ENCODE measurements around the gene FRMPD2.

GRCh38 chr10:48251525-48252353 lies 22.8 kb downstream of the FRMPD2 start:
- TF ChIP-seq CTCF (conservative IDR thresholded peaks at IDR 0.05; ENCODE audit: low read depth, low read length) (no peak), POLR2A (IDR thresholded peaks at IDR 0.05; ENCODE audit: low read depth, low read length) (no peak), ELK1 (IDR thresholded peaks at IDR 0.05; ENCODE audit: borderline replicate concordance, low read depth, low read length) (no peak)
